Astrocyte (in vitro differentiated cells and primary cell): Measurements from ENCODE around the gene MARK2. TPM values are rescaled to one million over a fixed set of nuclear protein-coding genes. Genes with fewer than 3 reads are reported as not detected.

Experiments used
- DNase-seq: peaks from one replicate; pipeline ENCODE4 v3.0.0-alpha.2; 2010; ENCODE audit warnings: low read depth
- FAIRE-seq: peaks from 2 replicates; lab custom pipeline; 2011; peaks lifted over from hg19 to GRCh38; lab: Jason Lieb, UNC
- H2AFZ ChIP-seq: 2 replicates; pipeline ENCODE4 v1.6.0; 2012; ENCODE audit warnings: low read depth, low read length, inconsistent platforms
- H3K27ac ChIP-seq: 2 replicates; pipeline ENCODE4 v1.5.1; 2011; ENCODE audit warnings: low read depth, low read length, inconsistent platforms
- H3K27me3 ChIP-seq: 2 replicates; pipeline ENCODE4 v1.6.0; 2011; ENCODE audit warnings: low read length, inconsistent platforms; ENCODE audit not compliant: insufficient read depth
- H3K36me3 ChIP-seq: 2 replicates; pipeline ENCODE4 v1.5.1; 2011; ENCODE audit warnings: low read length, inconsistent platforms; ENCODE audit not compliant: insufficient read depth
- H3K4me1 ChIP-seq: 2 replicates; pipeline ENCODE4 v1.5.1; 2011; ENCODE audit warnings: low read length, inconsistent platforms; ENCODE audit not compliant: insufficient read depth
- H3K4me2 ChIP-seq: 2 replicates; pipeline ENCODE4 v1.6.0; 2012; ENCODE audit warnings: low read length, inconsistent platforms
- H3K4me3 ChIP-seq: 2 replicates; pipeline ENCODE4 v1.5.1; 2011; ENCODE audit warnings: low read depth, mild to moderate bottlenecking, low read length, inconsistent platforms; ENCODE audit not compliant: insufficient read depth
- H3K79me2 ChIP-seq: 2 replicates; pipeline ENCODE4 v1.6.0; 2012; ENCODE audit warnings: mild to moderate bottlenecking, low read length, inconsistent platforms; ENCODE audit not compliant: insufficient read depth
- H3K9ac ChIP-seq: 2 replicates; pipeline ENCODE4 v1.6.0; 2012; ENCODE audit warnings: mild to moderate bottlenecking, low read length, inconsistent platforms
- H3K9me3 ChIP-seq: 2 replicates; pipeline ENCODE4 v1.5.1; 2012; ENCODE audit warnings: low read depth, mild to moderate bottlenecking, low read length, inconsistent platforms; ENCODE audit not compliant: insufficient read depth
- H4K20me1 ChIP-seq: 2 replicates; pipeline ENCODE4 v1.6.0; 2012; ENCODE audit warnings: low read length, inconsistent platforms; ENCODE audit not compliant: insufficient read depth
- H3K27ac Mint-ChIP-seq: one replicate; pipeline ENCODE4 v1.8.0; 2021; ENCODE audit warnings: mild to moderate bottlenecking, mixed read lengths; ENCODE audit not compliant: unreplicated experiment
- H3K27me3 Mint-ChIP-seq: one replicate; pipeline ENCODE4 v1.8.0; 2021; ENCODE audit warnings: low read depth, mixed read lengths; ENCODE audit not compliant: unreplicated experiment
- H3K36me3 Mint-ChIP-seq: one replicate; pipeline ENCODE4 v1.8.0; 2021; ENCODE audit warnings: low read depth, mixed read lengths; ENCODE audit not compliant: unreplicated experiment
- H3K4me1 Mint-ChIP-seq: one replicate; pipeline ENCODE4 v1.8.0; 2021; ENCODE audit warnings: low read depth, mixed read lengths; ENCODE audit not compliant: unreplicated experiment
- H3K4me3 Mint-ChIP-seq: one replicate; pipeline ENCODE4 v1.8.0; 2021; ENCODE audit warnings: mild to moderate bottlenecking, moderate library complexity, mixed read lengths; ENCODE audit not compliant: unreplicated experiment
- H3K9me3 Mint-ChIP-seq: one replicate; pipeline ENCODE4 v1.8.0; 2021; ENCODE audit warnings: mild to moderate bottlenecking, mixed read lengths; ENCODE audit not compliant: unreplicated experiment
- CTCF ChIP-seq: IDR thresholded peaks from 2 replicates; pipeline ENCODE4 v1.5.1; 2011; ENCODE audit warnings: low read depth, mild to moderate bottlenecking, inconsistent platforms, low read length, moderate library complexity; ENCODE audit not compliant: insufficient read depth
- EZH2 ChIP-seq: IDR thresholded peaks from 2 replicates; pipeline ENCODE4 v1.6.1; 2012; ENCODE audit warnings: mild to moderate bottlenecking, low read length, inconsistent platforms; ENCODE audit not compliant: insufficient read depth
- total RNA-seq: library from RNA; stranded (reverse); gene quantifications from 2 replicates; pipeline ENCODE4 v1.2.1, GENCODE V29; 2021

MARK2 gene
- total RNA-seq, 1 donor from 2014 or later, result 38.1 TPM

- Histone ChIP-seq H3K4me3 (peak within 1 kb of the TSS; percentile 55), H4K20me1 (no peaks in the 10 kb centered on the region), H3K36me3 (no peaks in the 10 kb centered on the region), H2AFZ (peak within 1 kb of the TSS; percentile 42), H3K79me2 (no peaks in the 10 kb centered on the region), H3K27me3 (peaks cover 5% of the 10 kb centered on the region), H3K27ac (no peak within 1 kb of the TSS), H3K4me1 (peaks cover 23% of the 10 kb centered on the region), H3K4me2 (peak within 1 kb of the TSS; percentile 89), H3K9me3 (no peaks in the 10 kb centered on the region), H3K9ac (peak within 1 kb of the TSS; percentile 38)
- H3K36me3 Mint-ChIP-seq, result peaks cover 7% of the 10 kb centered on the region
- peaks cover 2% of the 10 kb centered on the region for H3K27me3 Mint-ChIP-seq
- peak within 1 kb of the TSS; percentile 75 for H3K27ac Mint-ChIP-seq
- H3K4me1 Mint-ChIP-seq, result peaks cover 5% of the 10 kb centered on the region
- H3K4me3 Mint-ChIP-seq, result peak within 1 kb of the TSS; percentile 86
- TF ChIP-seq EZH2 (no peak), CTCF (no peak)
- H3K9me3 Mint-ChIP-seq, result no peaks in the 10 kb centered on the region
- DNase-seq (peak; percentile 66), FAIRE-seq (no peak)
These were observed 78.2 kb downstream of the MARK2 start, which contains the start of gene RCOR2 for GRCh38 chr11:63916837-63917691. Gene RCOR2 (minus strand): TSS chr11:63917164. CDS start chr11:63916456, 708 bp downstream.

- peak overlapping the region; percentile 29 for H3K4me3 ChIP-seq
- no peaks in the 10 kb centered on the region for H3K36me3 ChIP-seq
- peak overlapping the region; percentile 89 for H3K4me2 ChIP-seq
- peaks cover 23% of the 10 kb centered on the region for H3K4me1 ChIP-seq
- peaks cover 7% of the 10 kb centered on the region for H3K36me3 Mint-ChIP-seq
- peaks cover 5% of the 10 kb centered on the region for H3K4me1 Mint-ChIP-seq
- H3K27me3 Mint-ChIP-seq, result peaks cover 6% of the 10 kb centered on the region
- DNase-seq (no peak), FAIRE-seq (no peak)
- peak overlapping the region; percentile 42 for H2AFZ ChIP-seq
- H3K79me2 ChIP-seq, result no peaks in the 10 kb centered on the region
- peak overlapping the region; percentile 77 for H3K4me3 Mint-ChIP-seq
- no peaks in the 10 kb centered on the region for H3K9me3 ChIP-seq
- peak overlapping the region; percentile 38 for H3K9ac ChIP-seq
- TF ChIP-seq EZH2 (no peak), CTCF (no peak)
- no peaks in the 10 kb centered on the region for H4K20me1 ChIP-seq
- H3K27ac ChIP-seq, result no peak overlapping the region
- peak overlapping the region; percentile 62 for H3K27ac Mint-ChIP-seq
- H3K27me3 ChIP-seq, result peaks cover 5% of the 10 kb centered on the region
- no peaks in the 10 kb centered on the region for H3K9me3 Mint-ChIP-seq
These were observed 79.0 kb downstream of the MARK2 start for GRCh38 chr11:63917692-63918506.
